Colon (tissue), 2 donors: Measurements from ENCODE around the gene CD38.

Experiments used
- FAIRE-seq: peaks from 2 replicates; lab custom pipeline; 2012; peaks lifted over from hg19 to GRCh38; lab: Jason Lieb, UNC
- donor health status: control.
- donor health status: control.

The CD38 gene

GRCh38 chr4:15899511-15899910, 121.4 kb downstream of the CD38 start:
- no peak for FAIRE-seq

GRCh38 chr4:15901007-15901406, 122.9 kb downstream of the CD38 start:
- no peak for FAIRE-seq

- FAIRE-seq = no peak
These were observed 123.9 kb downstream of the CD38 start for GRCh38 chr4:15901998-15902397.

- FAIRE-seq = no peak
These were observed 124.6 kb downstream of the CD38 start for GRCh38 chr4:15902746-15903145.
